K562 (cell line): ENCODE data around the gene CDYL. TPM values are rescaled to one million over a fixed set of nuclear protein-coding genes. Genes with fewer than 3 reads are reported as not detected.

Source experiments
- ATAC-seq: fragments of 200-7000 bp; cut with Tn5 transposase; 3 replicates; pipeline ENCODE4 v1.9.1; 2020; ENCODE audit warnings: moderate library complexity
- BruUV-seq: library from RNA; stranded (reverse); fragments of 400-500 nt; replicated peaks from 2 replicates; lab custom pipeline; 2021; lab: Mats Ljungman, UMichigan
- CTCF ChIA-PET: fragments of 300-600 bp; formaldehyde crosslinking; extraction: SDS; loops from one replicate; lab custom pipeline; 2021; ENCODE audit warnings: low intra/inter-chr PET ratio; lab: Yijun Ruan, JAX
- POLR2A ChIA-PET: fragments of 300-600, 350-650 bp; sonication (Branson Sonifier 250); formaldehyde crosslinking; extraction: SDS; loops from one replicate; lab custom pipeline; 2021; ENCODE audit warnings: antibody characterized with exemption, inconsistent platforms; lab: Yijun Ruan, JAX
- DNase-seq, 4 experiments: peaks; one replicate each; pipeline versions ENCODE4 v3.0.0 to v3.0.0-alpha.2; 2011 to 2018; ENCODE audit warnings: low spot score in 3 of 4, mixed read lengths in 3 of 4; ENCODE audit errors: extremely low read depth in 1 of 4
- FAIRE-seq: peaks from 2 replicates; lab custom pipeline; 2011; peaks lifted over from hg19 to GRCh38; lab: Jason Lieb, UNC
- H2AFZ ChIP-seq: 2 replicates; pipeline ENCODE4 v1.6.0; 2011; ENCODE audit warnings: low read depth, low read length, control low read depth, inconsistent platforms
- H3K27ac ChIP-seq: fragments of 200-600 bp; 3 replicates; pipeline ENCODE4 v1.8.0; 2011; ENCODE audit warnings: low read depth, mild to moderate bottlenecking, control low read depth, inconsistent platforms, low read length, moderate library complexity, mixed read lengths; ENCODE audit errors: extremely low read depth
- H3K27me3 ChIP-seq, 2 experiments: fragments of 300-600 bp in 1 of 2; 2 replicates in 1 of 2; 3 replicates in 1 of 2; pipeline versions ENCODE4 v1.6.0 to v1.8.0; 2011; ENCODE audit warnings: inconsistent platforms in 2 of 2, low read length in 2 of 2, mild to moderate bottlenecking in 1 of 2, mixed read lengths in 1 of 2, moderate library complexity in 1 of 2; ENCODE audit not compliant: control insufficient read depth in 2 of 2, insufficient read depth in 2 of 2
- H3K36me3 ChIP-seq: fragments of 300-600 bp; 3 replicates; pipeline ENCODE4 v1.8.0; 2011; ENCODE audit warnings: mild to moderate bottlenecking, low read length, inconsistent platforms; ENCODE audit not compliant: control insufficient read depth, insufficient read depth
- H3K4me1 ChIP-seq, 2 experiments: fragments of 200-600 bp in 1 of 2; replicated peaks in 1 of 2; 2 replicates in 1 of 2; 3 replicates in 1 of 2; pipeline versions ENCODE4 v1.5.1 to v1.8.0; 2011; ENCODE audit warnings: inconsistent platforms in 2 of 2, low read length in 2 of 2, mild to moderate bottlenecking in 1 of 2, mixed read lengths in 1 of 2, moderate library complexity in 1 of 2; ENCODE audit not compliant: control insufficient read depth in 2 of 2, insufficient read depth in 2 of 2
- H3K4me2 ChIP-seq: 2 replicates; pipeline ENCODE4 v1.6.1; 2011; ENCODE audit warnings: low read length, control low read depth, inconsistent platforms, mixed read lengths; ENCODE audit not compliant: insufficient read depth
- H3K4me3 ChIP-seq: fragments of 200-600 bp; sonication (generic), shearing (Covaris generic); 2 replicates; pipeline ENCODE4 v1.5.1; 2016; ENCODE audit warnings: control low read depth, inconsistent platforms
- H3K79me2 ChIP-seq: fragments of 200-600 bp; 3 replicates; pipeline ENCODE4 v1.8.0; 2011; ENCODE audit warnings: low read length, inconsistent platforms; ENCODE audit not compliant: control insufficient read depth, insufficient read depth
- H3K9ac ChIP-seq, 2 experiments: 2 replicates each; pipeline versions ENCODE4 v1.6.0 to v1.6.1; 2011; ENCODE audit warnings: low read depth in 2 of 2, low read length in 2 of 2, control low read depth in 1 of 2, inconsistent platforms in 1 of 2, mild to moderate bottlenecking in 1 of 2, mixed read lengths in 1 of 2; ENCODE audit not compliant: insufficient read depth in 1 of 2
- H3K9me1 ChIP-seq: one replicate; pipeline ENCODE4 v1.6.0; 2011; ENCODE audit warnings: inconsistent platforms, mild to moderate bottlenecking, low read length, moderate library complexity; ENCODE audit not compliant: control insufficient read depth, insufficient read depth
- H3K9me3 ChIP-seq: replicated peaks from 2 replicates; pipeline ENCODE4 v1.5.1; 2011; ENCODE audit warnings: low read depth, low read length, inconsistent platforms; ENCODE audit not compliant: control insufficient read depth, insufficient read depth
- H4K20me1 ChIP-seq: replicated peaks from 2 replicates; pipeline ENCODE4 v1.6.1; 2011; ENCODE audit warnings: low read length, inconsistent platforms, mixed read lengths; ENCODE audit not compliant: control insufficient read depth, insufficient read depth
- FOSL1 ChIP-seq: fragments of 200-800 bp; sonication (Bioruptor generic); conservative IDR thresholded peaks from 2 replicates; pipeline ENCODE4 v1.6.1; 2016; ENCODE audit warnings: missing genetic modification characterization, missing compliant biosample characterization
- GATAD2B ChIP-seq: fragments of 450-650 bp; IDR thresholded peaks from 2 replicates; pipeline ENCODE4 v1.6.1; 2017; ENCODE audit warnings: mild to moderate bottlenecking, borderline replicate concordance
- MEIS2 ChIP-seq: fragments of 450-650 bp; IDR thresholded peaks from 2 replicates; pipeline ENCODE4 v1.6.1; 2014; ENCODE audit warnings: mild to moderate bottlenecking; ENCODE audit not compliant: partially characterized antibody
- NCOA4 ChIP-seq: fragments of 450-650 bp; IDR thresholded peaks from 2 replicates; pipeline ENCODE4 v1.6.1; 2018; ENCODE audit warnings: mild to moderate bottlenecking; ENCODE audit not compliant: partially characterized antibody
- NCOR1 ChIP-seq: fragments of 450-650 bp; IDR thresholded peaks from 2 replicates; pipeline ENCODE4 v1.6.1; 2016; ENCODE audit warnings: mild to moderate bottlenecking, moderate library complexity
- NONO ChIP-seq, 2 experiments: fragments of 200-400 bp in 1 of 2; fragments of 450-650 bp in 1 of 2; formaldehyde crosslinking in 1 of 2; IDR thresholded peaks; 2 replicates each; pipeline ENCODE4 v1.6.1; 2017; ENCODE audit warnings: low read depth in 2 of 2, mild to moderate bottlenecking in 2 of 2, moderate library complexity in 2 of 2, low read length in 1 of 2
- NR4A1 ChIP-seq, 2 experiments: fragments of 250-450 bp in 1 of 2; fragments of 450-650 bp in 1 of 2; sonication (Bioruptor Pico) in 1 of 2; IDR thresholded peaks; 2 replicates each; pipeline versions ENCODE4 v1.4.0 to v1.6.1; 2016 to 2020; ENCODE audit warnings: mild to moderate bottlenecking in 2 of 2, missing compliant biosample characterization in 1 of 2, missing genetic modification characterization in 1 of 2, moderate library complexity in 1 of 2
- PCBP2 ChIP-seq: fragments of 200-400 bp; formaldehyde crosslinking; IDR thresholded peaks from 2 replicates; pipeline ENCODE4 v1.6.1; 2018; ENCODE audit warnings: low read length, low read depth, mild to moderate bottlenecking, moderate library complexity; ENCODE audit not compliant: poor library complexity, severe bottlenecking
- SP1 ChIP-seq: sonication (generic); formaldehyde crosslinking; IDR thresholded peaks from 2 replicates; pipeline ENCODE4 v1.8.1; 2022; ENCODE audit warnings: mild to moderate bottlenecking, missing genetic modification reagents
- TAL1 ChIP-seq: fragments of 450-650 bp; IDR thresholded peaks from 2 replicates; pipeline ENCODE4 v1.6.1; 2016; ENCODE audit warnings: mild to moderate bottlenecking
- U2AF1 ChIP-seq: fragments of 200-400 bp; formaldehyde crosslinking; optimal IDR thresholded peaks from 2 replicates; pipeline ENCODE3; 2017; ENCODE audit warnings: mild to moderate bottlenecking, low read depth, low read length, moderate library complexity
- ZNF133 ChIP-seq: fragments of 250-450 bp; sonication (Bioruptor Pico); IDR thresholded peaks from 2 replicates; pipeline ENCODE4 v1.4.0; 2020; ENCODE audit warnings: mild to moderate bottlenecking
- ZNF175 ChIP-seq: fragments of 200-800 bp; sonication (Bioruptor generic); IDR thresholded peaks from 2 replicates; pipeline ENCODE4 v1.6.1; 2016; ENCODE audit warnings: low read depth, mild to moderate bottlenecking, missing genetic modification characterization, missing compliant biosample characterization
- ZNF212 ChIP-seq: fragments of 450-650 bp; formaldehyde crosslinking; IDR thresholded peaks from 2 replicates; pipeline ENCODE4 v1.4.0; 2020; ENCODE audit warnings: mild to moderate bottlenecking
- ZNF239 ChIP-seq: fragments of 250-450 bp; sonication (Bioruptor Pico); IDR thresholded peaks from 2 replicates; pipeline ENCODE4 v1.4.0; 2020; ENCODE audit warnings: mild to moderate bottlenecking
- ZNF311 ChIP-seq: fragments of 250-450 bp; sonication (Bioruptor Pico); IDR thresholded peaks from 2 replicates; pipeline ENCODE4 v1.4.0; 2020; ENCODE audit warnings: mild to moderate bottlenecking, moderate library complexity
- ZNF764 ChIP-seq: fragments of 250-450 bp; sonication (Bioruptor Pico); IDR thresholded peaks from 2 replicates; pipeline ENCODE4 v1.4.0; 2020; ENCODE audit warnings: low read depth, mild to moderate bottlenecking, moderate library complexity
- WGBS: fragments of 100-300 bp; shearing (Covaris generic); methylation state at CpG from one replicate; pipeline ENCODE4 v1.1.6; 2016; ENCODE audit warnings: low coverage, mixed read lengths; ENCODE audit not compliant: insufficient coverage; ENCODE audit errors: missing lambda C conversion rate; 5-methylcytosine and 5-hydroxymethylcytosine counted together
- in situ Hi-C: fragments of 300-500 bp; cut with MboI; formaldehyde crosslinking; loops from 4 replicates; pipeline ENCODE4 v1.15.0; 2018; ENCODE audit warnings: inconsistent platforms, mixed read lengths
- intact Hi-C: fragments of 100-400 bp; cut with micrococcal nuclease; formaldehyde crosslinking; loops from 2 replicates; pipeline ENCODE4 v1.14.2; 2022
- polyA plus RNA-seq, 8 experiments: library from polyadenylated mRNA; depleted of rRNA in 4 of 8; stranded (reverse) in 5 of 8; unstranded in 3 of 8; fragments of >200 nt; fragmentation: Nextera tagmentation in 2 of 8; fragmentation: Illumina TruSeq in 1 of 8; extraction: Ambion mirVana in 2 of 8; extraction: Trizol in 1 of 8; gene quantifications; 2 replicates each; pipeline versions ENCODE4 v1.2.1 to v1.2.3, GENCODE V29; 2011 to 2014; ENCODE audit warnings: inconsistent platforms in 1 of 8, missing spikeins in 1 of 8
- total RNA-seq, 7 experiments: library from RNA; depleted of rRNA in 6 of 7; stranded (reverse); fragments of >200 nt in 6 of 7; fragmentation: Illumina TruSeq in 2 of 7; extraction: Trizol in 2 of 7; gene quantifications; 2 replicates each; pipeline versions ENCODE4 v1.2.1 to v1.2.3, GENCODE V29; 2011 to 2021; ENCODE audit warnings: low replicate concordance in 1 of 7
- TF ChIP-seq, protein P1 (sequence below): sonication (generic); formaldehyde crosslinking; IDR thresholded peaks from 2 replicates; pipeline ENCODE4 v1.8.1; 2022; ENCODE audit warnings: missing genetic modification reagents
- TF ChIP-seq, protein P2 (sequence below): sonication (generic); formaldehyde crosslinking; IDR thresholded peaks from 2 replicates; pipeline ENCODE4 v1.8.0; 2022; ENCODE audit warnings: missing genetic modification reagents, mild to moderate bottlenecking, moderate library complexity, borderline replicate concordance

Gene CDYL
- total and polyA plus RNA-seq, 9 of the 15 experiments (the other 6 are each of a cell fraction or from before 2014, with no cell fraction given), result 8.1 to 45.8 (median 40.8) TPM

DNA sequence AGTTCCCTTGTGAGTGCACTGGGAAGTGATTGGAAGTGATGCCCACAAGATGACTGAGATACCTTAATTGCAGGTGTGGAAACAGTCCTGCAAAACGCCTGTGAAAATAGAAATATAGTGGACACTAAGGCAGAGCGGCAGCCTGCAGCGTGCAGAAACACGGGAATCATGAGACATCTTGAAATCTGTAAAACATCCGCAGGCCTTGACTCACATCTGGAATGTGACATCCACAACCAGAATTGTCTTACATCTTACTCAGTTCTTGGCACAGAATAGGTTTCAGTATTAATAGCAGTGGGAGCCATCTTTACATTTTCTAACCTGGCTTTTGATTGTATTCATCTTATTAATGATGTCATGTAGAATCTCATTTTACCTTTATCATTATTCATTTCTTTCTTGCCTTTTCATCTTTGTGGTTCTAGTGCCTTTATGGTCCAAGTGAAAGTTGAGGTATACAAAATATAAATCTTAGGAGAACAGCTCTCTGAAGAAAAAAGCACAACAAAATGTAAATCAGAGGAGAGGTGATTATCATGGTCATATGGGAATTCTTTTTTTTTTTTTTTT is 44.6 kb downstream of the CDYL start (continued):
- TF ChIP-seq, protein P1, sequence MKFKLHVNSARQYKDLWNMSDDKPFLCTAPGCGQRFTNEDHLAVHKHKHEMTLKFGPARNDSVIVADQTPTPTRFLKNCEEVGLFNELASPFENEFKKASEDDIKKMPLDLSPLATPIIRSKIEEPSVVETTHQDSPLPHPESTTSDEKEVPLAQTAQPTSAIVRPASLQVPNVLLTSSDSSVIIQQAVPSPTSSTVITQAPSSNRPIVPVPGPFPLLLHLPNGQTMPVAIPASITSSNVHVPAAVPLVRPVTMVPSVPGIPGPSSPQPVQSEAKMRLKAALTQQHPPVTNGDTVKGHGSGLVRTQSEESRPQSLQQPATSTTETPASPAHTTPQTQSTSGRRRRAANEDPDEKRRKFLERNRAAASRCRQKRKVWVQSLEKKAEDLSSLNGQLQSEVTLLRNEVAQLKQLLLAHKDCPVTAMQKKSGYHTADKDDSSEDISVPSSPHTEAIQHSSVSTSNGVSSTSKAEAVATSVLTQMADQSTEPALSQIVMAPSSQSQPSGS, result no peak
- no peak for TF ChIP-seq ZNF133
- no peak for TF ChIP-seq ZNF239 (CRISPR knock-in tag)
- no peak for TF ChIP-seq ZNF311 (CRISPR knock-in tag)
- no peak for TF ChIP-seq NONO (IDR thresholded peaks at IDR 0.05; ENCODE audit: low read depth in 2 of 2, low read length in 1 of 2)
- TF ChIP-seq U2AF1, result no peak
- TF ChIP-seq, protein P2, sequence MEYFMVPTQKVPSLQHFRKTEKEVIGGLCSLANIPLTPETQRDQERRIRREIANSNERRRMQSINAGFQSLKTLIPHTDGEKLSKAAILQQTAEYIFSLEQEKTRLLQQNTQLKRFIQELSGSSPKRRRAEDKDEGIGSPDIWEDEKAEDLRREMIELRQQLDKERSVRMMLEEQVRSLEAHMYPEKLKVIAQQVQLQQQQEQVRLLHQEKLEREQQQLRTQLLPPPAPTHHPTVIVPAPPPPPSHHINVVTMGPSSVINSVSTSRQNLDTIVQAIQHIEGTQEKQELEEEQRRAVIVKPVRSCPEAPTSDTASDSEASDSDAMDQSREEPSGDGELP (CRISPR knock-in tag), result no peak
- no peak for TF ChIP-seq TAL1
- no peak for TF ChIP-seq ZNF212 (CRISPR knock-in tag)
- TF ChIP-seq, all 486 proteins: peak for 0

DNA sequence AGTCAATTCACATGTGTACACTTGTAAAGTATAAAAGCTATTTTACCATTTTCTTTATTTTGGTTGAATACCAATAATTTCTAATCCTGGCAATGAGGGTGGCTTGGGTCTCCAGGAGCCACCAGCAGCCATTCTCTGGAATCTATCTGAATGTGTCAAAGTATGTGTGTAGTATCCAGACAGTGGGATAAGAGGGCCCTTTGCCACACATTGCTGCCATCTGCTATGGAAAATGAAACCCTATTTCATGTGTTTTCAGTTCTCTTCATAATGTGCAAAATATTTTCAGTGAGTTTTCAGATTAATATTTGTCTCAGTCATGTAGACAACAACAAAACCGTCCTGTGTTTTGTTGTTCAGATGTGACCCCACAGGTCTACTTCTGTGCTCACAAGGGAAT is 46.3 kb downstream of the CDYL start:
- Histone ChIP-seq H3K27me3 (no peaks in the 10 kb centered on the region), H3K4me3 (no peak overlapping the region), H3K4me1 (peaks cover 0 to under 1% of the 10 kb centered on the region in 2 experiments; a peak in 1 of 5 replicates), H3K36me3 (no peaks in the 10 kb centered on the region), H4K20me1 (peaks cover 18% of the 10 kb centered on the region), H3K9ac (no peak overlapping the region), H3K9me3 (no peaks in the 10 kb centered on the region; the same call in 1 of the 2 replicates), H3K79me2 (peaks cover 88% of the 10 kb centered on the region), H2AFZ (no peak overlapping the region), H3K9me1 (peaks cover 2% of the 10 kb centered on the region), H3K4me2 (no peak overlapping the region), H3K27ac (no peak overlapping the region)
- ChIA-PET CTCF (no interaction called here), POLR2A (no interaction called here)
- in situ Hi-C loops, result no loop called here
- WGBS, result 65% methylated on average over 1 of the region's 1 CpG
- BruUV-seq, result no TSS peak
- intact Hi-C loops, result no loop called here
- DNase-seq (no peak), FAIRE-seq (no peak), ATAC-seq (no peak)
- TF ChIP-seq GATAD2B (no peak), MEIS2 (no peak), NCOA4 (no peak), ZNF175 (no peak), PCBP2 (no peak), NR4A1 (CRISPR knock-in tag; IDR thresholded peaks at IDR 0.05) (no peak), NR4A1 (tag; IDR thresholded peaks at IDR 0.05) (no peak), NCOR1 (no peak), SP1 (CRISPR knock-in tag) (no peak), ZNF764 (CRISPR knock-in tag) (no peak), FOSL1 (tag) (no peak)
